Measurements from ENCODE around the gene PCDH11Y.
"Not testable (repeated sequence)": the region's sequence is repeated elsewhere in the genome, so short reads cannot be mapped to it uniquely, and the experiment has no call there.

Gene PCDH11Y

GRCh38 chrY:5215116-5215515 is 215.0 kb downstream of the PCDH11Y start:
- not testable (repeated sequence) for H3K4me3 ChIP-seq (ENCODE audit: low read length); H3K36me3 ChIP-seq (replicated peaks; ENCODE audit: insufficient read depth, low read length); H3K27ac ChIP-seq (ENCODE audit: low read length); H3K9me3 ChIP-seq (replicated peaks; ENCODE audit: insufficient read depth, low read length); H2AFZ ChIP-seq (ENCODE audit: low read length); H4K20me1 ChIP-seq (ENCODE audit: insufficient read depth, low read length); H3K9ac ChIP-seq (ENCODE audit: low read length); H3K4me1 ChIP-seq (ENCODE audit: low read length); DNase-seq; H3K4me2 ChIP-seq (ENCODE audit: low read depth, low read length); H3K9me2 ChIP-seq (replicated peaks; ENCODE audit: insufficient read depth, low read length); H3F3A ChIP-seq (ENCODE audit: insufficient read depth, low read length); H3K79me2 ChIP-seq (ENCODE audit: low read length); H3K27me3 ChIP-seq (replicated peaks; ENCODE audit: insufficient read depth, low read length)

GRCh38 chrY:5324931-5325330 is 324.8 kb downstream of the PCDH11Y start:
- H3K4me2 ChIP-seq (ENCODE audit: low read depth, low read length); H3K36me3 ChIP-seq (replicated peaks; ENCODE audit: insufficient read depth, low read length); H3K9me2 ChIP-seq (replicated peaks; ENCODE audit: insufficient read depth, low read length); H3K9me3 ChIP-seq (replicated peaks; ENCODE audit: insufficient read depth, low read length); DNase-seq; H4K20me1 ChIP-seq (ENCODE audit: insufficient read depth, low read length); H3F3A ChIP-seq (ENCODE audit: insufficient read depth, low read length); H3K27ac ChIP-seq (ENCODE audit: low read length); H2AFZ ChIP-seq (ENCODE audit: low read length); H3K27me3 ChIP-seq (replicated peaks; ENCODE audit: insufficient read depth, low read length); H3K4me3 ChIP-seq (ENCODE audit: low read length); H3K9ac ChIP-seq (ENCODE audit: low read length); H3K4me1 ChIP-seq (ENCODE audit: low read length); H3K79me2 ChIP-seq (ENCODE audit: low read length): not testable (repeated sequence)

- not testable (repeated sequence) for H3K4me2 ChIP-seq (ENCODE audit: low read depth, low read length); H3K79me2 ChIP-seq (ENCODE audit: low read length); H3K9ac ChIP-seq (ENCODE audit: low read length); H2AFZ ChIP-seq (ENCODE audit: low read length); H3F3A ChIP-seq (ENCODE audit: insufficient read depth, low read length); H3K4me3 ChIP-seq (ENCODE audit: low read length); H3K9me2 ChIP-seq (replicated peaks; ENCODE audit: insufficient read depth, low read length); H3K27me3 ChIP-seq (replicated peaks; ENCODE audit: insufficient read depth, low read length); H4K20me1 ChIP-seq (ENCODE audit: insufficient read depth, low read length); H3K9me3 ChIP-seq (replicated peaks; ENCODE audit: insufficient read depth, low read length); H3K27ac ChIP-seq (ENCODE audit: low read length); H3K36me3 ChIP-seq (replicated peaks; ENCODE audit: insufficient read depth, low read length); H3K4me1 ChIP-seq (ENCODE audit: low read length); DNase-seq
These were observed 342.1 kb downstream of the PCDH11Y start for GRCh38 chrY:5342220-5342619.

GRCh38 chrY:5543705-5544104 is 543.6 kb downstream of the PCDH11Y start:
- H3K4me1 ChIP-seq (ENCODE audit: low read length); H3F3A ChIP-seq (ENCODE audit: insufficient read depth, low read length); H3K36me3 ChIP-seq (replicated peaks; ENCODE audit: insufficient read depth, low read length); H2AFZ ChIP-seq (ENCODE audit: low read length); H4K20me1 ChIP-seq (ENCODE audit: insufficient read depth, low read length); H3K27me3 ChIP-seq (replicated peaks; ENCODE audit: insufficient read depth, low read length); H3K9ac ChIP-seq (ENCODE audit: low read length); DNase-seq; H3K27ac ChIP-seq (ENCODE audit: low read length); H3K9me2 ChIP-seq (replicated peaks; ENCODE audit: insufficient read depth, low read length); H3K4me2 ChIP-seq (ENCODE audit: low read depth, low read length); H3K4me3 ChIP-seq (ENCODE audit: low read length); H3K79me2 ChIP-seq (ENCODE audit: low read length); H3K9me3 ChIP-seq (replicated peaks; ENCODE audit: insufficient read depth, low read length): not testable (repeated sequence)

- H3K4me2 ChIP-seq (ENCODE audit: low read depth, low read length); H3K36me3 ChIP-seq (replicated peaks; ENCODE audit: insufficient read depth, low read length); H2AFZ ChIP-seq (ENCODE audit: low read length); H4K20me1 ChIP-seq (ENCODE audit: insufficient read depth, low read length); H3K9ac ChIP-seq (ENCODE audit: low read length); H3K4me1 ChIP-seq (ENCODE audit: low read length); H3F3A ChIP-seq (ENCODE audit: insufficient read depth, low read length); H3K27me3 ChIP-seq (replicated peaks; ENCODE audit: insufficient read depth, low read length); H3K27ac ChIP-seq (ENCODE audit: low read length); H3K9me3 ChIP-seq (replicated peaks; ENCODE audit: insufficient read depth, low read length); H3K4me3 ChIP-seq (ENCODE audit: low read length); DNase-seq; H3K9me2 ChIP-seq (replicated peaks; ENCODE audit: insufficient read depth, low read length); H3K79me2 ChIP-seq (ENCODE audit: low read length): not testable (repeated sequence)
These were observed 638.5 kb downstream of the PCDH11Y start for GRCh38 chrY:5638589-5638988.

- not testable (repeated sequence) for H3K4me3 ChIP-seq (ENCODE audit: low read length); H3K27ac ChIP-seq (ENCODE audit: low read length)
These were observed 679.2 kb downstream of the PCDH11Y start for GRCh38 chrY:5679265-5679664.

GRCh38 chrY:5708727-5709126 is 708.6 kb downstream of the PCDH11Y start:
- not testable (repeated sequence) for H3K9me2 ChIP-seq (replicated peaks; ENCODE audit: insufficient read depth, low read length); H4K20me1 ChIP-seq (ENCODE audit: insufficient read depth, low read length); H3K4me1 ChIP-seq (ENCODE audit: low read length); H3K36me3 ChIP-seq (replicated peaks; ENCODE audit: insufficient read depth, low read length); H3K27ac ChIP-seq (ENCODE audit: low read length); H3K9ac ChIP-seq (ENCODE audit: low read length); H3K4me2 ChIP-seq (ENCODE audit: low read depth, low read length); H3K79me2 ChIP-seq (ENCODE audit: low read length); H2AFZ ChIP-seq (ENCODE audit: low read length); H3K27me3 ChIP-seq (replicated peaks; ENCODE audit: insufficient read depth, low read length); H3F3A ChIP-seq (ENCODE audit: insufficient read depth, low read length); H3K4me3 ChIP-seq (ENCODE audit: low read length); DNase-seq; H3K9me3 ChIP-seq (replicated peaks; ENCODE audit: insufficient read depth, low read length)

More at GRCh38 chrY:5679265-5679664, 679.2 kb downstream of the PCDH11Y start:
- not testable (repeated sequence) for H3K9me2 ChIP-seq (replicated peaks; ENCODE audit: insufficient read depth, low read length); H3K27me3 ChIP-seq (replicated peaks; ENCODE audit: insufficient read depth, low read length); H3K4me1 ChIP-seq (ENCODE audit: low read length); H3K4me2 ChIP-seq (ENCODE audit: low read depth, low read length); H3K36me3 ChIP-seq (replicated peaks; ENCODE audit: insufficient read depth, low read length); H3K79me2 ChIP-seq (ENCODE audit: low read length); H3F3A ChIP-seq (ENCODE audit: insufficient read depth, low read length); H2AFZ ChIP-seq (ENCODE audit: low read length); H3K9ac ChIP-seq (ENCODE audit: low read length); DNase-seq; H4K20me1 ChIP-seq (ENCODE audit: insufficient read depth, low read length); H3K9me3 ChIP-seq (replicated peaks; ENCODE audit: insufficient read depth, low read length)

GRCh38 chrY:5709788-5710381 is 709.8 kb downstream of the PCDH11Y start:
- not testable (repeated sequence) for H3K4me2 ChIP-seq (ENCODE audit: low read depth, low read length); DNase-seq; H3K9me2 ChIP-seq (replicated peaks; ENCODE audit: insufficient read depth, low read length); H3K27ac ChIP-seq (ENCODE audit: low read length); H3K9ac ChIP-seq (ENCODE audit: low read length); H3F3A ChIP-seq (ENCODE audit: insufficient read depth, low read length); H3K36me3 ChIP-seq (replicated peaks; ENCODE audit: insufficient read depth, low read length); H4K20me1 ChIP-seq (ENCODE audit: insufficient read depth, low read length); H3K9me3 ChIP-seq (replicated peaks; ENCODE audit: insufficient read depth, low read length); H3K27me3 ChIP-seq (replicated peaks; ENCODE audit: insufficient read depth, low read length); H3K4me3 ChIP-seq (ENCODE audit: low read length); H3K79me2 ChIP-seq (ENCODE audit: low read length); H2AFZ ChIP-seq (ENCODE audit: low read length); H3K4me1 ChIP-seq (ENCODE audit: low read length)
